Tibial nerve (tissue), 3 donors: ENCODE results near the gene IRX3.

Source experiments
- POLR2A ChIP-seq, 2 donors: fragments of 450-650 bp; IDR thresholded peaks; one replicate each; pipeline ENCODE4 v1.6.1; 2017; ENCODE audit warnings: antibody characterized with exemption in 2 of 2, mild to moderate bottlenecking in 2 of 2, moderate library complexity in 2 of 2
- TF ChIP-seq, protein P1 (sequence below), 5 experiments: fragments of 200-600 bp in 3 of 5; fragments of 450-650 bp in 2 of 5; sonication (generic) in 3 of 5; IDR thresholded peaks; one replicate each; pipeline ENCODE4 v1.5.1; 2016 to 2019; ENCODE audit warnings: antibody characterized with exemption in 5 of 5, mild to moderate bottlenecking in 3 of 5, moderate library complexity in 2 of 5

DNA sequence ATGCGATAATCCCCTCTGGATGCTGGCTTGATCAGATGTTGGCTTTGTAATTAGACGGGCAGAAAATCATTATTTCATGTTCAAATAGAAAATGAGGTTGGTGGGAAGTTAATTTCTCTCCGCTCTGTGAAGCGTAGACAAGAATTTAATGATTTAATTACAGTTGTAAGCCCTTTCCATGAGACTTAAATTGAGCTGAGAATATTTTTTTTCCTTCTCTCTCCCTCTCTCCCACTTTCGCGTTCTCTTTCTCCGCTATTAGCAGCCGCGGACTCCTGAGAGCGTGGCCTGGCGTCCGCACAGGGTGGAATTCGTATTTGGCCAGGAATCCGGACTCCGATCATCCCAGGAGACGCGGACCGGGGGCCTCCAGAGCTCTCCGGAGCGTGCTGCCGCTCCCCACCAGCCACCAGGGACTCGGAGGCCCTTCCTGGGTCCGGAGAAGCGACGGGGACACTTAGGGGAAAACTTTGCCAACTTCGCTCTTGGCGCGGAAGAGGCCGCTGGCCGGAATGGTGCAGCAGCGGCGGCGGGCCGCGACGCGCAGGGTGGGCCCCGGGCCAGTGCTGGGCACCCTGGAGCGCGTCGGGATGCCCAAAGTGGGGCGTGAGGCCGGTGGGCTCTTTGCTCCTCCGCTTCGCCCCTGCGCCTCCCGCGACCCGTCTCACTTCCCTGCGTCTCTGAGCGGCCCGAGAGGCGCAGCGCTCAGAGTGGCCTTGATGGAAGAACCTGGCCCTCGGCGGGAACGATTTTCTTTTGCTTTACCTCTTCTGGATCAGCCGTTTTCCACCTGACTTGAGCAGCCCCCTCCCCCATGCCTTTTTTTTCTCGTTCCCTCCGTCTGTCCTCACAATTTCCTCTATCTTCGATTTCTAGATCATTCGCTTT is 3.6 kb upstream of the IRX3 start:
- TF ChIP-seq, protein P1, sequence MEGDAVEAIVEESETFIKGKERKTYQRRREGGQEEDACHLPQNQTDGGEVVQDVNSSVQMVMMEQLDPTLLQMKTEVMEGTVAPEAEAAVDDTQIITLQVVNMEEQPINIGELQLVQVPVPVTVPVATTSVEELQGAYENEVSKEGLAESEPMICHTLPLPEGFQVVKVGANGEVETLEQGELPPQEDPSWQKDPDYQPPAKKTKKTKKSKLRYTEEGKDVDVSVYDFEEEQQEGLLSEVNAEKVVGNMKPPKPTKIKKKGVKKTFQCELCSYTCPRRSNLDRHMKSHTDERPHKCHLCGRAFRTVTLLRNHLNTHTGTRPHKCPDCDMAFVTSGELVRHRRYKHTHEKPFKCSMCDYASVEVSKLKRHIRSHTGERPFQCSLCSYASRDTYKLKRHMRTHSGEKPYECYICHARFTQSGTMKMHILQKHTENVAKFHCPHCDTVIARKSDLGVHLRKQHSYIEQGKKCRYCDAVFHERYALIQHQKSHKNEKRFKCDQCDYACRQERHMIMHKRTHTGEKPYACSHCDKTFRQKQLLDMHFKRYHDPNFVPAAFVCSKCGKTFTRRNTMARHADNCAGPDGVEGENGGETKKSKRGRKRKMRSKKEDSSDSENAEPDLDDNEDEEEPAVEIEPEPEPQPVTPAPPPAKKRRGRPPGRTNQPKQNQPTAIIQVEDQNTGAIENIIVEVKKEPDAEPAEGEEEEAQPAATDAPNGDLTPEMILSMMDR (IDR thresholded peaks at IDR 0.05), result no peak
- no peak for TF ChIP-seq POLR2A (IDR thresholded peaks at IDR 0.05)
